Neural cell (in vitro differentiated cells): ENCODE data around the gene PPM1G. TPM values are rescaled to one million over a fixed set of nuclear protein-coding genes. Genes with fewer than 3 reads are reported as not detected.

Experiments used
- H2AFZ ChIP-seq: fragments of 200-600, 300-800 bp; sonication (generic), shearing (Covaris generic); 2 replicates; pipeline ENCODE4 v1.6.0; 2014; ENCODE audit warnings: low read depth, mild to moderate bottlenecking, antibody characterized with exemption, low read length, moderate library complexity
- H3F3A ChIP-seq: fragments of 200-600 bp; shearing (Covaris generic); 2 replicates; pipeline ENCODE4 v1.6.1; 2016; ENCODE audit warnings: mild to moderate bottlenecking, moderate library complexity, mixed read lengths, antibody characterized with exemption, low read length; ENCODE audit not compliant: insufficient read depth, poor library complexity, severe bottlenecking
- H3K27ac ChIP-seq: fragments of 200-600, 300-800 bp; sonication (generic), shearing (Covaris generic); 2 replicates; pipeline ENCODE4 v1.5.1; 2014; ENCODE audit warnings: mild to moderate bottlenecking, low read length, moderate library complexity
- H3K27me3 ChIP-seq: fragments of 300-800, 200-600 bp; sonication (generic), shearing (Covaris generic); 2 replicates; pipeline ENCODE4 v1.6.0; 2014; ENCODE audit warnings: mild to moderate bottlenecking, low read depth, low read length, moderate library complexity; ENCODE audit not compliant: insufficient read depth
- H3K36me3 ChIP-seq: fragments of 300-800, 200-600 bp; sonication (generic), shearing (Covaris generic); 2 replicates; pipeline ENCODE4 v1.5.1; 2014; ENCODE audit warnings: mild to moderate bottlenecking, antibody characterized with exemption, low read length, moderate library complexity; ENCODE audit not compliant: insufficient read depth
- H3K4me2 ChIP-seq: fragments of 300-800, 200-600 bp; sonication (generic), shearing (Covaris generic); 2 replicates; pipeline ENCODE4 v1.6.0; 2014; ENCODE audit warnings: mild to moderate bottlenecking, low read length
- H3K4me3 ChIP-seq: fragments of 300-800, 200-600 bp; sonication (generic), shearing (Covaris generic); 2 replicates; pipeline ENCODE4 v1.5.1; 2014; ENCODE audit warnings: mild to moderate bottlenecking, low read length, moderate library complexity
- H3K79me2 ChIP-seq: fragments of 200-600 bp; shearing (Covaris generic); replicated peaks from 2 replicates; pipeline ENCODE4 v1.6.0; 2014; ENCODE audit warnings: mild to moderate bottlenecking, low read length, moderate library complexity; ENCODE audit not compliant: insufficient read depth
- H3K9ac ChIP-seq: fragments of 300-800, 200-600 bp; sonication (generic), shearing (Covaris generic); 2 replicates; pipeline ENCODE4 v1.6.1; 2016; ENCODE audit warnings: mild to moderate bottlenecking, low read length, mixed read lengths
- H3K9me2 ChIP-seq: fragments of 200-600 bp; shearing (Covaris generic); 2 replicates; pipeline ENCODE4 v1.6.1; 2016; ENCODE audit warnings: mild to moderate bottlenecking, low read length, mixed read lengths; ENCODE audit not compliant: insufficient read depth
- H3K9me3 ChIP-seq: fragments of 200-600, 300-800 bp; sonication (generic), shearing (Covaris generic); 2 replicates; pipeline ENCODE4 v1.6.1; 2016; ENCODE audit warnings: mild to moderate bottlenecking, mixed run types, low read length, moderate library complexity, mixed read lengths
- H4K20me1 ChIP-seq: fragments of 200-600 bp; shearing (Covaris generic); 2 replicates; pipeline ENCODE4 v1.6.1; 2016; ENCODE audit warnings: mild to moderate bottlenecking, mixed run types; ENCODE audit not compliant: insufficient read depth
- CTCF ChIP-seq: fragments of 450-650 bp; IDR thresholded peaks from 2 replicates; pipeline ENCODE4 v1.5.1; 2014; ENCODE audit warnings: antibody characterized with exemption, mild to moderate bottlenecking, moderate library complexity; ENCODE audit not compliant: poor library complexity, severe bottlenecking
- EP300 ChIP-seq: fragments of 450-650 bp; conservative IDR thresholded peaks from 2 replicates; pipeline ENCODE4 v1.6.1; 2014; ENCODE audit warnings: antibody characterized with exemption, mild to moderate bottlenecking, moderate library complexity; ENCODE audit not compliant: poor library complexity, severe bottlenecking
- MXI1 ChIP-seq: fragments of 450-650 bp; conservative IDR thresholded peaks from 2 replicates; pipeline ENCODE4 v1.6.1; 2014; ENCODE audit warnings: antibody characterized with exemption, mild to moderate bottlenecking; ENCODE audit not compliant: poor library complexity, severe bottlenecking
- POLR2AphosphoS5 ChIP-seq: IDR thresholded peaks from 2 replicates; pipeline ENCODE4 v1.6.1; 2012
- RAD21 ChIP-seq: fragments of 450-650 bp; conservative IDR thresholded peaks from 2 replicates; pipeline ENCODE4 v1.6.1; 2014; ENCODE audit warnings: antibody characterized with exemption, mild to moderate bottlenecking, moderate library complexity
- REST ChIP-seq: IDR thresholded peaks from 2 replicates; pipeline ENCODE4 v1.6.1; 2012; ENCODE audit warnings: borderline replicate concordance
- TAF1 ChIP-seq: IDR thresholded peaks from 2 replicates; pipeline ENCODE4 v1.6.1; 2012; ENCODE audit warnings: low read depth
- polyA plus RNA-seq: library from polyadenylated mRNA; depleted of rRNA; stranded (reverse); fragments of >200 nt; gene quantifications from 2 replicates; pipeline ENCODE4 v1.2.3, GENCODE V29; 2014

The PPM1G gene
- polyA plus RNA-seq, 1 donor from 2014 or later: 107 TPM

GRCh38 chr2:27380626-27381545 lies 28.5 kb downstream of the PPM1G start, which contains the start of gene ZNF513:
Gene ZNF513, minus strand, starts transcription at chr2:27380734. Its CDS starts 208 bp downstream, at chr2:27380526.
- Histone ChIP-seq H3K9me2 (no peaks in the 10 kb centered on the region), H3K27me3 (no peaks in the 10 kb centered on the region), H3K79me2 (peaks cover 12% of the 10 kb centered on the region), H3F3A (no peaks in the 10 kb centered on the region), H3K36me3 (no peaks in the 10 kb centered on the region), H3K27ac (peak within 1 kb of the TSS; percentile 82), H4K20me1 (no peaks in the 10 kb centered on the region), H2AFZ (peak within 1 kb of the TSS; percentile 59), H3K9me3 (no peaks in the 10 kb centered on the region), H3K4me3 (peak within 1 kb of the TSS; percentile 72), H3K9ac (peak within 1 kb of the TSS; percentile 84), H3K4me2 (peak within 1 kb of the TSS; percentile 91)
- TF ChIP-seq POLR2AphosphoS5 (peak; percentile 82), MXI1 (peak; percentile 71), TAF1 (peak; percentile 58), REST (no peak), EP300 (peak; percentile 72), CTCF (peak; percentile 19), RAD21 (no peak)

- H3K4me2 ChIP-seq: peak overlapping the region; percentile 91
- no peaks in the 10 kb centered on the region for H3K9me2 ChIP-seq
- H3K27ac ChIP-seq: peak overlapping the region; percentile 69
- H3F3A ChIP-seq: no peaks in the 10 kb centered on the region
- H4K20me1 ChIP-seq: no peaks in the 10 kb centered on the region
- TF ChIP-seq RAD21 (no peak), EP300 (no peak), MXI1 (no peak)
- peak overlapping the region; percentile 72 for H3K4me3 ChIP-seq
- peak overlapping the region; percentile 42 for H2AFZ ChIP-seq
- peak overlapping the region; percentile 84 for H3K9ac ChIP-seq
- no peaks in the 10 kb centered on the region for H3K9me3 ChIP-seq
- H3K36me3 ChIP-seq: no peaks in the 10 kb centered on the region
- no peaks in the 10 kb centered on the region for H3K27me3 ChIP-seq
- H3K79me2 ChIP-seq: peaks cover 12% of the 10 kb centered on the region
Observed at GRCh38 chr2:27379836-27380625, 29.4 kb downstream of the PPM1G start.
